Uterus (tissue), 2 donors: ENCODE measurements around the gene WASF2.
"Not testable (repeated sequence)": the region's sequence is repeated elsewhere in the genome, so short reads cannot be mapped to it uniquely, and the experiment has no call there.

ENCODE experiments used
- POLR2A ChIP-seq, 2 donors: fragments of 450-650 bp; IDR thresholded peaks; one replicate each; pipeline ENCODE4 v1.6.1; 2016; ENCODE audit warnings: antibody characterized with exemption in 2 of 2, mild to moderate bottlenecking in 1 of 2, moderate library complexity in 1 of 2
- TF ChIP-seq, protein P1 (sequence below), 4 experiments: fragments of 200-600 bp in 2 of 4; fragments of 450-650 bp in 2 of 4; sonication (generic) in 2 of 4; IDR thresholded peaks; one replicate each; pipeline ENCODE4 v1.5.1; 2016 to 2019; ENCODE audit warnings: antibody characterized with exemption in 4 of 4, mild to moderate bottlenecking in 2 of 4, moderate library complexity in 1 of 4

DNA sequence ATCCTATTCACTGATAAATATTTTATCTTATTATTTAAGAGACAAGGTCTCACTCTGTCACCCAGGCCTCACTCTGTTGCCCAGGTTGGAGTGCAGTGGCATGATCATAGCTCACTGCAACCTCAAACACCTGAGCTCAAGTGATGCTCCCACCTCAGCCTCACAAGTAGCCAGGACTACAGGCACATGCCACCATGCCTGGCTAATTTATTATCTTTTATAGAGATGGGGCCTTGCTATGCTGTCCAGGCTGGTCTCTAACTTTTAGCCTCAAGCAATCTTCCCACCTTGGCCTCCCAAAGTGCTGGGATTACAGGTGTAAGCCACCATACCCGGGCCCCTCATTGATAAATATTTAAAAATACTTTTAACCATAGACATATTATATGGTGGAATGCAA lies 57.2 kb downstream of the WASF2 start:
- TF ChIP-seq POLR2A (IDR thresholded peaks at IDR 0.05), result not testable (repeated sequence)
- TF ChIP-seq, protein P1, sequence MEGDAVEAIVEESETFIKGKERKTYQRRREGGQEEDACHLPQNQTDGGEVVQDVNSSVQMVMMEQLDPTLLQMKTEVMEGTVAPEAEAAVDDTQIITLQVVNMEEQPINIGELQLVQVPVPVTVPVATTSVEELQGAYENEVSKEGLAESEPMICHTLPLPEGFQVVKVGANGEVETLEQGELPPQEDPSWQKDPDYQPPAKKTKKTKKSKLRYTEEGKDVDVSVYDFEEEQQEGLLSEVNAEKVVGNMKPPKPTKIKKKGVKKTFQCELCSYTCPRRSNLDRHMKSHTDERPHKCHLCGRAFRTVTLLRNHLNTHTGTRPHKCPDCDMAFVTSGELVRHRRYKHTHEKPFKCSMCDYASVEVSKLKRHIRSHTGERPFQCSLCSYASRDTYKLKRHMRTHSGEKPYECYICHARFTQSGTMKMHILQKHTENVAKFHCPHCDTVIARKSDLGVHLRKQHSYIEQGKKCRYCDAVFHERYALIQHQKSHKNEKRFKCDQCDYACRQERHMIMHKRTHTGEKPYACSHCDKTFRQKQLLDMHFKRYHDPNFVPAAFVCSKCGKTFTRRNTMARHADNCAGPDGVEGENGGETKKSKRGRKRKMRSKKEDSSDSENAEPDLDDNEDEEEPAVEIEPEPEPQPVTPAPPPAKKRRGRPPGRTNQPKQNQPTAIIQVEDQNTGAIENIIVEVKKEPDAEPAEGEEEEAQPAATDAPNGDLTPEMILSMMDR (IDR thresholded peaks at IDR 0.05), result not testable (repeated sequence)
